Esophagus squamous epithelium (tissue), 4 donors: Measurements from ENCODE around the gene TMTC1.

Source experiments
- CTCF ChIP-seq, 6 experiments: fragments of 450-650 bp in 4 of 6; fragments of 200-600 bp in 2 of 6; sonication (generic) in 2 of 6; IDR thresholded peaks; one replicate each; pipeline ENCODE4 v1.5.1; 2016 to 2019; ENCODE audit warnings: antibody characterized with exemption in 6 of 6, mild to moderate bottlenecking in 4 of 6, moderate library complexity in 4 of 6
- POLR2A ChIP-seq, 4 donors: fragments of 450-650 bp; IDR thresholded peaks; one replicate each; pipeline ENCODE4 v1.6.1; 2017; ENCODE audit warnings: antibody characterized with exemption in 4 of 4, mild to moderate bottlenecking in 4 of 4, moderate library complexity in 3 of 4

DNA sequence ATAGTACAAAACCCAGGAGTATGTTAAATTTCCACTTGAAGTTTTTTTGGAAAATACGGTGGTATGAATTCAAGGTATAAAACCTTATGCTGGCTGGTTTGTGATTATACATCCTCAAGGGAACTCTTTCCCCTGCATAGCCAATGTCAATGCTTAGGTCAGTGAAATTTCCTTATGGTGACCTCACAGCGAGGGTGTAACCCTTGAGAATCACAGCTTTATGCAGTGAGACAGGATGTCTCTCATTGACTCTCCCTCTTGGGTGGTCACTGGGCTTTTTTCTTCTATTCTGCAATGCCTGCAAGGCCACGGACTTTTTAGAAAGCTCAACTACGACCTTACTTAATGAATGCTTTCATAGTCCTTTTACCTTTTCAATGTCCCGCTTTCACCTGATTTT is 64.4 kb downstream of the TMTC1 start:
- TF ChIP-seq CTCF (IDR thresholded peaks at IDR 0.05), result no peak
- TF ChIP-seq POLR2A (IDR thresholded peaks at IDR 0.05), result no peak
